Measurements from ENCODE around the gene MGA.

The MGA gene

DNA sequence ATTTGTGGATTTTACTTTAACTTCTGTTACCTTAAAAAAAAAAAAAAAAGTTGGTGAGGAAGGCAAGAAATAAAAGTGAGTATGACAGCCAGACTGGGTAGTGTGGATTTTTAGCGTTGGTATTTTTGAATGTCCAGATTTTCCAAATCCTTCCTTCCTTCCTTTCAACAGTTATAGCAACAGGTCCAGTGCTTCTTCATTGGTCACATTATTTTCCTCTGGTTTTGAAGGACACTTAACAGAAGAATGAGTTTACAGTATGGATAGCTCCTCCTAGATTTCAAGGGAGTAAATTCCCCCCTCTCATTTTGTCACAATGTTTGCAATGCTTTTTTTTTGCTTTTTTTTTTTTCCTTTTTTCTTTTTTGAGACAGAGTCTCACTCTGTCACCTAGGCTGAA is 120.5 kb downstream of the MGA start:
- TF ChIP-seq, protein P1, sequence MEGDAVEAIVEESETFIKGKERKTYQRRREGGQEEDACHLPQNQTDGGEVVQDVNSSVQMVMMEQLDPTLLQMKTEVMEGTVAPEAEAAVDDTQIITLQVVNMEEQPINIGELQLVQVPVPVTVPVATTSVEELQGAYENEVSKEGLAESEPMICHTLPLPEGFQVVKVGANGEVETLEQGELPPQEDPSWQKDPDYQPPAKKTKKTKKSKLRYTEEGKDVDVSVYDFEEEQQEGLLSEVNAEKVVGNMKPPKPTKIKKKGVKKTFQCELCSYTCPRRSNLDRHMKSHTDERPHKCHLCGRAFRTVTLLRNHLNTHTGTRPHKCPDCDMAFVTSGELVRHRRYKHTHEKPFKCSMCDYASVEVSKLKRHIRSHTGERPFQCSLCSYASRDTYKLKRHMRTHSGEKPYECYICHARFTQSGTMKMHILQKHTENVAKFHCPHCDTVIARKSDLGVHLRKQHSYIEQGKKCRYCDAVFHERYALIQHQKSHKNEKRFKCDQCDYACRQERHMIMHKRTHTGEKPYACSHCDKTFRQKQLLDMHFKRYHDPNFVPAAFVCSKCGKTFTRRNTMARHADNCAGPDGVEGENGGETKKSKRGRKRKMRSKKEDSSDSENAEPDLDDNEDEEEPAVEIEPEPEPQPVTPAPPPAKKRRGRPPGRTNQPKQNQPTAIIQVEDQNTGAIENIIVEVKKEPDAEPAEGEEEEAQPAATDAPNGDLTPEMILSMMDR (conservative IDR thresholded peaks at IDR 0.05) = no peak
- no peak for TF ChIP-seq ZFX (IDR thresholded peaks at IDR 0.05)
- H3K27ac ChIP-seq = no peak overlapping the region

DNA sequence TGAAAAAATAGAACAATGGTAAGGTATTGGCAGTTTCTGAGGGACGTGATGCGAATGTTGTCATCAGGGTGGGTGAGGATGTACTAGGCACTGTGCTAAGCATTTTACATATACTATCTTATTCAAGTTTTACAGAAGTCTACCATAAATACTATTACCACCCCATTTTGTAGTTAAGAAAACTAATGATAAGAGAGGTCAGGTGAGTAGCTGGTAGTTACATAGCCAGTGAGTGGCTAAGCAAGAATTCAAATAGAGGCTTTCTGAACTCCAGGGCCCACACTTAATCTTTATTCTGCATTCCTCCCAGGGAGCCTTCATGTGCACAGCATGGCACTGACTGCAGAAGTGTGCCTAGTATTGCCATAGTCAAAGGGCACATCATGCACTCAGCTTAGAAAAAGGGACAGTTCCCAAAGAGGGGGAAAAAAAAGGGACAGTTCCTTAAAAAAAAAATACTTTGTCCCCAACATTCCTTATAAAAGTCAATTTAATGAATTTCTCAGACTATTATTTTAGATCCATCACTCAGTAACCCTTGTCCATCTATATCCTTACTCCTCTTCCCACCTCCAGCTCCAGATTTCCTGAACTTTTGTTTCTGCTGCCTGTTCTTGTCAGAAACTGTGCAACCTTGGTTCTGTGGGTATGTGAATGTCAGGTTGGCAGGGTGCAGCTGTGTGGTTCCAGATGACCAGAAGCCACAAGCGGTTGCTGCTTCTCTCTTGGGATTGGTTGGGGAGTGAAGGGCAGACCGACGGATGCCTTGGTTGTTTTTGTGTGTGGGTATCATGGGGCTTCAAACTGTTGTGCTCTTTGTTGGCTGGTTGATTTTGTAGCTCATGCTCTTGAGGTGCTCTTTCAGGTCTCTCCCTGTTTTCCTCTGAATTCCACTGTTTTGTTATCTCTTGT is 122.4 kb downstream of the MGA start:
- no peak overlapping the region for H3K27ac ChIP-seq
- TF ChIP-seq, protein P1 (conservative IDR thresholded peaks at IDR 0.05) = no peak
- TF ChIP-seq ZFX (IDR thresholded peaks at IDR 0.05) = no peak

- TF ChIP-seq, protein P1 (conservative IDR thresholded peaks at IDR 0.05) = no peak
- no peak for TF ChIP-seq ZFX (IDR thresholded peaks at IDR 0.05)
- H3K27ac ChIP-seq = no peak overlapping the region
These were observed 123.1 kb downstream of the MGA start for GRCh38 chr15:41783296-41783695.

DNA sequence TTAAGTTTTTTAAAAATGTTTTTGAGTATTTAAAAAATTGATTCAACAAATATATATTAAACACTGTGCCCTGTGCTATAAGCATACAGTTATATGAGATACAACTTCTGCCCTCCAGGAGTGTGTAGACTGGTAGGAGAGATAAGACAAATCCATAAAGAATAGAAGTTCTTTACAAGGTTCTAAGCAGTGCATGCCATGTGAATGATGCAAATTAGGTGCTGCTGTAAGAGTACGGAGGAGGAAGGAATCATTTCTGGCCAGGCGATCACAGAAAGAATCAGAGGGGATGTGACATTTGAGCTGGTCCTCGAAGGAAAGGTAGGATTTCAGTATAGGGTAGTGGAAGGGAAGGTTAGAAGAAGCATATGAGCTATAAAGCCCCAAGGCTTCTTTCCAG is 128.1 kb downstream of the MGA start:
- no peak overlapping the region for H3K27ac ChIP-seq
- no peak for TF ChIP-seq ZFX (IDR thresholded peaks at IDR 0.05)
- TF ChIP-seq, protein P1 (conservative IDR thresholded peaks at IDR 0.05) = no peak

GRCh38 chr15:41789236-41789635 is 129.0 kb downstream of the MGA start:
- no peak overlapping the region for H3K27ac ChIP-seq
- TF ChIP-seq, protein P1 (conservative IDR thresholded peaks at IDR 0.05) = no peak
- no peak for TF ChIP-seq ZFX (IDR thresholded peaks at IDR 0.05)

- no peak overlapping the region for H3K27ac ChIP-seq
- no peak for TF ChIP-seq ZFX (IDR thresholded peaks at IDR 0.05)
- TF ChIP-seq, protein P1 (conservative IDR thresholded peaks at IDR 0.05) = no peak
These were observed 129.5 kb downstream of the MGA start for GRCh38 chr15:41789662-41790061.

DNA sequence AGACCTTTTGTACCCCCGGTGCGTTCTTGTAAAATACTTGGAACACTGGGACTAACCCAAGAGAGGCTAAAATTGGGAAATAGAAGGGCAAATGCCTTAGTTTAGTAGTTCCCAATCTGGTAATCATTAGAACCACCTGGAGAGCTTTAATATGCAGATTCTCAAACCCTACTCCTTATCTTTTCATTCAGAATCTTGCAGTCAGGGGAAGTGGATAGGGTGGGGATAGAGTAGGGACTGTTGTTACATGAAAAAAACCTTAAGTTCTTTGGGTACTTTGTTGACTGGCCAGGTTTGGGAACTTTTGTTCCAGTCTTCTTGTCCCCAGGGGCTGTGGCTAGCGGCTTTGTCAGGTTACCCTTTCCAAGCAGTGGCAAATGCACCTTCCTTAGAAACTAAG is 130.0 kb downstream of the MGA start:
- TF ChIP-seq ZFX (IDR thresholded peaks at IDR 0.05) = no peak
- TF ChIP-seq, protein P1 (conservative IDR thresholded peaks at IDR 0.05) = no peak
- H3K27ac ChIP-seq = no peak overlapping the region

Measured in C4-2B (cell line).